Right lobe of liver (tissue), 6 donors: Measurements from ENCODE around the gene CSF2. TPM values are rescaled to one million over a fixed set of nuclear protein-coding genes. Genes with fewer than 3 reads are reported as not detected.

Experiments used
- ATAC-seq, 4 donors: fragments of 200-7000 bp; cut with Tn5 transposase; one replicate each; pipeline ENCODE4 v1.9.1; 2020; ENCODE audit warnings: mild to moderate bottlenecking in 4 of 4, moderate library complexity in 4 of 4
- DNase-seq, 3 donors: peaks; one replicate each; pipeline ENCODE4 v3.0.0-alpha.2; 2020
- H3K27ac ChIP-seq, 3 donors: fragments of 200-600 bp; one replicate each; pipeline ENCODE4 v1.8.0; 2022
- H3K27me3 ChIP-seq, 2 donors: fragments of 200-600 bp; one replicate each; pipeline ENCODE4 v1.8.0; 2022
- H3K36me3 ChIP-seq, 4 donors: fragments of 200-600 bp; sonication (generic) in 1 of 4; one replicate each; pipeline versions ENCODE4 v1.5.1 to v1.8.0; 2017 to 2022; ENCODE audit warnings: control low read depth in 1 of 4
- H3K4me1 ChIP-seq, 4 donors: fragments of 200-600 bp; sonication (generic) in 1 of 4; one replicate each; pipeline versions ENCODE4 v1.5.1 to v1.8.0; 2017 to 2022; ENCODE audit warnings: control low read depth in 1 of 4
- H3K4me3 ChIP-seq, 3 donors: fragments of 200-600 bp; one replicate each; pipeline ENCODE4 v1.8.0; 2022
- H3K9me3 ChIP-seq, 4 donors: fragments of 200-600 bp; sonication (generic) in 1 of 4; one replicate each; pipeline versions ENCODE4 v1.5.1 to v1.8.0; 2017 to 2022; ENCODE audit warnings: control low read depth in 1 of 4
- CTCF ChIP-seq, 4 donors: fragments of 200-600 bp in 3 of 4; fragments of 450-650 bp in 1 of 4; IDR thresholded peaks; one replicate each; pipeline versions ENCODE4 v1.5.1 to v1.8.0; 2016 to 2022; ENCODE audit warnings: antibody characterized with exemption in 4 of 4, mild to moderate bottlenecking in 2 of 4
- POLR2A ChIP-seq: fragments of 450-650 bp; IDR thresholded peaks from one replicate; pipeline ENCODE4 v1.6.1; 2017; ENCODE audit warnings: antibody characterized with exemption, mild to moderate bottlenecking
- WGBS: methylation state at CpG from one replicate; pipeline ENCODE4 v1.1.6; 2018; ENCODE audit warnings: low coverage, low lambda C conversion rate; ENCODE audit not compliant: insufficient coverage; ENCODE audit errors: missing lambda C conversion rate; 5-methylcytosine and 5-hydroxymethylcytosine counted together
- intact Hi-C, 2 donors: fragments of 100-400 bp; cut with DNase I; formaldehyde crosslinking; loops; one replicate each; pipeline versions ENCODE4 v1.11.2 to v1.14.1; 2022
- total RNA-seq, 6 experiments: library from RNA; depleted of rRNA in 2 of 6; stranded (reverse); fragments of >200 nt in 2 of 6; fragmentation: NEBNext Ultra II Directional in 3 of 6; extraction: Animal tissue kit (Norgen Biotek cat#: 25700) in 3 of 6; gene quantifications; one replicate each; pipeline versions ENCODE4 v1.1.0 to v1.2.4, GENCODE V29; 2016 to 2023
- donor health status: DM: no; HTN: yes; CAD: no.
- donor health status: DM: no; HTN: no; CAD: no.
- donor health status: DM: no; HTN: no; CAD: no.
- donor health status: DM: no; HTN: yes; CAD: no.
- donor health status: DM: no; HTN: yes; CAD: no.

The CSF2 gene
- total RNA-seq, 6 experiments from 2014 or later, result not detected

DNA sequence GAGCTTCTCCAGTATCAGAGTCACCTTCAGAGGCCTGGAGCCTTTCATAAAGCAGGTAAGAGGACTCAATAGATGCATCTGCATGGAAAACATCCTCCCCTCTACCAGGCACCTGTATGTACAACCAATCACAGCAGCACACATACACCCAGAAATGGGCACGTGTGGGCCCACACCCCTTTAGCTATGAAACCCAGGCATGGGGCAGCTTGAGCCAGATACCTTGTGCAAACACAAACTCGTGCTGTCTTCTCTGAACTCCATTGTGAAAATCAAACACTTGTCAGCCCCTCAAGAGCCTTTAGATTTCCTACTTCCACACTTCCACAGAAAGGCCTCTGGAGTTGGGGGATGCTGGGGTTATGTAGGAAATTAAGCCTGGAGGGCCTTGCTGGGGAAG is 1.1 kb upstream of the CSF2 start:
- no peak overlapping the region for H3K27ac ChIP-seq
- H3K27me3 ChIP-seq, result no peaks in the 10 kb centered on the region
- H3K9me3 ChIP-seq, result no peaks in the 10 kb centered on the region
- intact Hi-C loops, result no loop called here
- DNase-seq (no peak), ATAC-seq (no peak)
- H3K4me3 ChIP-seq, result no peak overlapping the region
- WGBS, result 80% methylated on average over 1 of the region's 2 CpGs
- TF ChIP-seq POLR2A (no peak), CTCF (IDR thresholded peaks at IDR 0.05) (no peak)
- H3K36me3 ChIP-seq, result no peaks in the 10 kb centered on the region
- H3K4me1 ChIP-seq, result no peaks in the 10 kb centered on the region

DNA sequence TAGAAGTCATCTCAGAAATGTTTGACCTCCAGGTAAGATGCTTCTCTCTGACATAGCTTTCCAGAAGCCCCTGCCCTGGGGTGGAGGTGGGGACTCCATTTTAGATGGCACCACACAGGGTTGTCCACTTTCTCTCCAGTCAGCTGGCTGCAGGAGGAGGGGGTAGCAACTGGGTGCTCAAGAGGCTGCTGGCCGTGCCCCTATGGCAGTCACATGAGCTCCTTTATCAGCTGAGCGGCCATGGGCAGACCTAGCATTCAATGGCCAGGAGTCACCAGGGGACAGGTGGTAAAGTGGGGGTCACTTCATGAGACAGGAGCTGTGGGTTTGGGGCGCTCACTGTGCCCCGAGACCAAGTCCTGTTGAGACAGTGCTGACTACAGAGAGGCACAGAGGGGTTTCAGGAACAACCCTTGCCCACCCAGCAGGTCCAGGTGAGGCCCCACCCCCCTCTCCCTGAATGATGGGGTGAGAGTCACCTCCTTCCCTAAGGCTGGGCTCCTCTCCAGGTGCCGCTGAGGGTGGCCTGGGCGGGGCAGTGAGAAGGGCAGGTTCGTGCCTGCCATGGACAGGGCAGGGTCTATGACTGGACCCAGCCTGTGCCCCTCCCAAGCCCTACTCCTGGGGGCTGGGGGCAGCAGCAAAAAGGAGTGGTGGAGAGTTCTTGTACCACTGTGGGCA is 642 bp downstream of the CSF2 start:
- no peak overlapping the region for H3K27ac ChIP-seq
- ATAC-seq, result no peak

DNA sequence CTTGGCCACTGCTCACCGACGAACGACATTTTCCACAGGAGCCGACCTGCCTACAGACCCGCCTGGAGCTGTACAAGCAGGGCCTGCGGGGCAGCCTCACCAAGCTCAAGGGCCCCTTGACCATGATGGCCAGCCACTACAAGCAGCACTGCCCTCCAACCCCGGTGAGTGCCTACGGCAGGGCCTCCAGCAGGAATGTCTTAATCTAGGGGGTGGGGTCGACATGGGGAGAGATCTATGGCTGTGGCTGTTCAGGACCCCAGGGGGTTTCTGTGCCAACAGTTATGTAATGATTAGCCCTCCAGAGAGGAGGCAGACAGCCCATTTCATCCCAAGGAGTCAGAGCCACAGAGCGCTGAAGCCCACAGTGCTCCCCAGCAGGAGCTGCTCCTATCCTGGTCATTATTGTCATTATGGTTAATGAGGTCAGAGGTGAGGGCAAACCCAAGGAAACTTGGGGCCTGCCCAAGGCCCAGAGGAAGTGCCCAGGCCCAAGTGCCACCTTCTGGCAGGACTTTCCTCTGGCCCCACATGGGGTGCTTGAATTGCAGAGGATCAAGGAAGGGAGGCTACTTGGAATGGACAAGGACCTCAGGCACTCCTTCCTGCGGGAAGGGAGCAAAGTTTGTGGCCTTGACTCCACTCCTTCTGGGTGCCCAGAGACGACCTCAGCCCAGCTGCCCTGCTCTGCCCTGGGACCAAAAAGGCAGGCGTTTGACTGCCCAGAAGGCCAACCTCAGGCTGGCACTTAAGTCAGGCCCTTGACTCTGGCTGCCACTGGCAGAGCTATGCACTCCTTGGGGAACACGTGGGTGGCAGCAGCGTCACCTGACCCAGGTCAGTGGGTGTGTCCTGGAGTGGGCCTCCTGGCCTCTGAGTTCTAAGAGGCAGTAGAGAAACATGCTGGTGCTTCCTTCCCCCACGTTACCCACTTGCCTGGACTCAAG is 1.5 kb downstream of the CSF2 start:
- Histone ChIP-seq H3K27me3 (no peaks in the 10 kb centered on the region), H3K4me1 (no peaks in the 10 kb centered on the region), H3K4me3 (no peak overlapping the region), H3K9me3 (no peaks in the 10 kb centered on the region), H3K27ac (no peak overlapping the region), H3K36me3 (no peaks in the 10 kb centered on the region)
- TF ChIP-seq CTCF (IDR thresholded peaks at IDR 0.05) (no peak), POLR2A (no peak)
- WGBS, result 35% methylated on average over 3 of the region's 16 CpGs
- ATAC-seq, result no peak
- intact Hi-C loops, result no loop called here
- no peak for DNase-seq

More for the DNA sequence above, 642 bp downstream of the CSF2 start:
- no CpG with 5 or more reads among the region's 7 CpGs for WGBS
- Histone ChIP-seq H3K4me1 (no peaks in the 10 kb centered on the region), H3K27me3 (no peaks in the 10 kb centered on the region), H3K4me3 (no peak overlapping the region), H3K9me3 (no peaks in the 10 kb centered on the region), H3K36me3 (no peaks in the 10 kb centered on the region)
- TF ChIP-seq CTCF (IDR thresholded peaks at IDR 0.05), result no peak
- TF ChIP-seq POLR2A, result no peak
- no peak for DNase-seq
- intact Hi-C loops, result no loop called here

- no peaks in the 10 kb centered on the region for H3K27me3 ChIP-seq
- TF ChIP-seq POLR2A, result no peak
- no peak for TF ChIP-seq CTCF (IDR thresholded peaks at IDR 0.05)
- H3K4me3 ChIP-seq, result no peak overlapping the region
- H3K4me1 ChIP-seq, result no peaks in the 10 kb centered on the region
- 95% methylated on average over 2 of the region's 2 CpGs for WGBS
- H3K27ac ChIP-seq, result no peak overlapping the region
- DNase-seq (no peak), ATAC-seq (no peak)
- no peaks in the 10 kb centered on the region for H3K9me3 ChIP-seq
- intact Hi-C loops, result no loop called here
- no peaks in the 10 kb centered on the region for H3K36me3 ChIP-seq
Measured at GRCh38 chr5:132075719-132076077, 2.1 kb downstream of the CSF2 start.
